Anterior cingulate cortex (tissue), 58 donors: ENCODE measurements around the gene NXPE3.

Experiments used
- DNase-seq, 58 donors: peaks; one replicate each; lab custom pipeline; 2025; lab: John Stamatoyannopoulos, UW

NXPE3 gene

GRCh38 chr3:101801174-101801573 lies 22.2 kb downstream of the NXPE3 start:
- DNase-seq = no peak

GRCh38 chr3:101802179-101802578 lies 23.2 kb downstream of the NXPE3 start:
- no peak for DNase-seq

GRCh38 chr3:101803173-101803782 lies 24.3 kb downstream of the NXPE3 start:
- DNase-seq = peak in 20 of 58 donors; percentile 4 to 67 (median 27)

DNA sequence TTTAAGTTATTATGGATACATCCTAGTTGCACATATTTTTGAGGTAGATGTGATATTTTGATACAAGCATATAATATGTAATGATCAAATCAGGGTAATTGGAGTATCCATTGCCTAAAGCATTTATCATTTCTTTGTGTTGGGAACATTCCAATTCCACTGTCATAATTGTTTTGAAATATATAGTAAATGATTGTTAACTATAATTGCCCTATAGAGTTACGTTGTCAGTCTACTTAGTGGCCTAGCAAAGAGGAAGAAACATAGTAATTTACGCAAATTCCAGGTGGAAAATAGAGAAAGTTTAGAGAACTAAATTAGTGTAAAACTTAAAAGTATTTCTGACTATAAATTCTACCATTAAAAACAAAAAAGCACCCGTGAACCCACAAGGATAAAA lies 24.9 kb downstream of the NXPE3 start:
- DNase-seq = no peak

- DNase-seq = no peak
Observed at GRCh38 chr3:101806491-101806890, 27.5 kb downstream of the NXPE3 start.

GRCh38 chr3:101807888-101808287 lies 28.9 kb downstream of the NXPE3 start:
- DNase-seq = no peak

- DNase-seq = peak in 1 of 58 donors; percentile 2
Observed at GRCh38 chr3:101809178-101810021, 30.4 kb downstream of the NXPE3 start.

GRCh38 chr3:101810022-101810418 lies 31.0 kb downstream of the NXPE3 start:
- no peak for DNase-seq

- no peak for DNase-seq
Observed at GRCh38 chr3:101811875-101812274, 32.9 kb downstream of the NXPE3 start.

DNA sequence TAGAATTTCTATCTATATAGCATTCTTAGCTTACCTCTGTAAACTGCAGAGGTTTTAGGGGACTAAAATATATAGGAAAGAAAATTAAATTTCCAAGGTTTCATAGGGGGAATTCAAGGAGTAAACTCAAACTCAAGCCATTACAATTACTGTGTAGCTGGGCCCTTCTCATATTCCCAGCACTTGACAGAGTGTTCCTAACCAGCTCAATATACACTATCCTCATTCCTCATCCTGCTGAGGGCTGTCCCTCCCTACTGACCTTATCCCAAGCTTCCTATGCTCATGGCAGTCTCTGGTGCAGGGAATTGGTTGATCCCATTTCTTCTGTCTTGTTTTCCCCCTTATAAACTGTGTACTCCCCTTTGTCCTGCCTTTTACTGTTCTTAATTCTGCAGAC lies 33.9 kb downstream of the NXPE3 start:
- no peak for DNase-seq

DNA sequence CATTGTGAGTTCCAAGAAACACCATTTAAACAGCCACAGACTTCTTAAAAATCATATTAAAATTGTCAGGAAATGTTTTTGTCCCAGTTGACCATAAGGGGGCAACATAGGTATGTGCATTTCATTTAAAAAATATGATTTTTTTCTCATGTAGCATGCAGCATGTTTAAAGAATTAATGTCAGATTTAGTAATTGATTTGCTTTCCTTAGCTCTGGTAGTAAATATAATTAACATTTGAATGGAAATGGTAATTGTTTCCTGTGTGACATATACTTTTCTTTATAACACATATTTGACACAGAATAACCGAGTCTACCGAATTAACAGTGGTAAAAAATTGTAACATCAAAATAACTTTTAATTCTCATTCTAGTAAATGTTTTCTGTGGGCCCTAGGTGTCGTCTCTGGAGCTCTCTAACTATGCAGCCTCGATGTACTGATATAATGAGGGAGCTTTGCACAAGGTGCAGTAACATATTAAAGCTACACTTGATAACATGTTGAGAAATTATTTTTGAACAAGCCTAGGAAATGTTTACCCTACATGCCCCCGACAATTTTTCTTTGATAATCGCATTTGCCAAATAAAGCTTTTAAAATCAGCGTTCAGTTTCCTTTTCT lies 34.9 kb downstream of the NXPE3 start:
- DNase-seq = no peak

GRCh38 chr3:101814835-101815234 lies 35.8 kb downstream of the NXPE3 start:
- no peak for DNase-seq

DNA sequence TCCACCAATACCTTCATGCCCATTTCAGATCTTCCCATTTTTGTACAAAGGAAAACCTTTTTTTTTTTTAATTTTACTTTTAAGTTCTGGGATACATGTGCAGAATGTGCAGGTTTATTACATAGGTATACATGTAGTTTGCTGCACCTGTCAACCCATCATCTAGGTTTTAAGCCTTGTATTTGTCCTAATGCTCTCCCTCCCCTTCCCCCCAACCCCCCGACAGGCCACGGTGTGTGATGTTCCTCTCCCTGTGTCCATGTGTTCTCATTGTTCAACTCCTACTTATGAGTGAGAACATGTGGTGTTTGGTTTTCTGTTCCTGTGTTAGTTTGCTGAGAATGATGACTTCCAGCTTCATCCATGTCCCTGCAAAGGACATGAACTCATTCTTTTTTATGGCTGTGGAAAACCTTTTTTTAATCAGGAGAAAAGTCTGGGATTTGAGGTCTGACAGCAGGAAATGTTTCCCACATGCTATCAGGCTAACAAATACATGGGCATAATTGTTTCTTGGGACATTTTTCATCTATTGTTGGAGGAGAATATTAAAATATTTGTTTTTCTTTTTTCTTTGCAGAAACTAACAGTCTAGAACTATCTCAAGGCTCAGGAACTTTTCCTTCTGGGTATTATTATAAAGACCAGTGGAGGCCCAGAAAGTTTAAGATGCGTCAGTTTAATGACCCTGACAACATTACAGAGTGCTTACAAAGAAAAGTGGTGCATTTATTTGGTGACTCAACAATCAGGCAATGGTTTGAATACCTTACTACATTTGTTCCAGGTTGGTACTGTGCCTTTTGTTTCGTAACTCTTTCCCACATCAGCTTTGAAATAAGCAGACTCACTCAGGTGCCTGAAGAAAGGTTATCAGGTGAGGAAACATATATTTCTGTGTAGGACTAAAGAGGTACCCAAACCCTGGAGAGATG lies 37.5 kb downstream of the NXPE3 start:
- DNase-seq = no peak

- DNase-seq = no peak
Observed at GRCh38 chr3:101817992-101818391, 39.0 kb downstream of the NXPE3 start.

DNA sequence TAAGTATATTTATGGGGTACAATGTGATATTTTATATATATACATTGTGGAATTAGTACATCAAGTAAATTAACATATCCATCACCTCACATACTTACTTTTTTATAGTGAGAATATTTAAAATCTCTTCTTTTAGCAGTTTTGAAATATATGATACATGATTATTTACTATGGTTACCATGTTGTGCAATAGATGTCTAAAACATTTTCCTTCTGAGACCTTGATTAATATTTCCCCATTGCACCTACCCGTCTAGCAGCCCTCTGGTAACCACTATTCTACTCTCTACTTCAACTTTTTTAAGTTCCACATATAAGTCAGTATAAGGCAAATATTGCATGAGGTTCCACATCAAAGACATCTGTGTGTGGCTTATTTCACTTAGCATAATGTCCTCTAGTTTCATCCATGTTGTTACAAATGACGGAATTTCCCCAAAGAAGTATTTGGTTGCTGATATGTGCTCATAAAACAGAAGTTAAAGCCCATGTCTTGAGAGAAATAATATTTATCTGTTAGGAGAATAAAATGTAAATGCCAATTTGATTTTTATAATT lies 40.7 kb downstream of the NXPE3 start:
- no peak for DNase-seq

DNA sequence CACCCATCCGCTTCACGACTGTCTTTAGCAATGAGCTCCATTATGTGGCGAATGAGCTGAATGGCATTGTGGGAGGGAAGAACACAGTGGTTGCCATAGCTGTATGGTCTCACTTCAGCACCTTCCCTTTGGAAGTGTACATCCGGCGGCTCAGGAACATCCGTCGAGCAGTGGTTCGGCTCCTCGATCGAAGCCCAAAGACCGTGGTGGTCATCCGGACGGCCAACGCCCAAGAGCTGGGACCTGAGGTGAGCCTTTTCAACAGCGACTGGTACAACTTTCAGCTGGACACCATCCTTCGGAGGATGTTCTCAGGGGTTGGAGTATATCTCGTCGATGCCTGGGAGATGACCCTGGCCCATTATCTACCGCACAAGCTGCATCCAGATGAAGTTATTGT lies 42.5 kb downstream of the NXPE3 start:
- peak in 1 of 58 donors; percentile 7 for DNase-seq

DNA sequence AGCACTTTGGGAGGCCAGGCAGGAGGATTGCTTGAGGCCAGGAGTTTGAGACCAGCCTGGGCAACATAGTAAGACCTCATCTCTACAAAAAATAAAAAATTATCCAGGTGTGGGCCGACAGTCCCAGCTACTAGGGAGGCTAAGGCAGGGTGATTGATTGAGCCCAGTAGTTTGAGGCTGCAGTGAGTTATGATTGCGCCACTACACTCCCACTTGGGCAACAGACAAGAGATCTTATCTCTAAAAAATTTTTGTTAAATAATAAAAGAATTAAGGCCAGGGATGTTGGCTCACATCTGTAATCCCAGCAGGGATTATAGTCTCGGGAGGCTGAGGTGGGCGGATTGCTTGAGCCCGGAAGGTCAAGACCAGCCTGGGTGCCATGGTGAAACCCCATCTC lies 44.5 kb downstream of the NXPE3 start:
- no peak for DNase-seq

DNA sequence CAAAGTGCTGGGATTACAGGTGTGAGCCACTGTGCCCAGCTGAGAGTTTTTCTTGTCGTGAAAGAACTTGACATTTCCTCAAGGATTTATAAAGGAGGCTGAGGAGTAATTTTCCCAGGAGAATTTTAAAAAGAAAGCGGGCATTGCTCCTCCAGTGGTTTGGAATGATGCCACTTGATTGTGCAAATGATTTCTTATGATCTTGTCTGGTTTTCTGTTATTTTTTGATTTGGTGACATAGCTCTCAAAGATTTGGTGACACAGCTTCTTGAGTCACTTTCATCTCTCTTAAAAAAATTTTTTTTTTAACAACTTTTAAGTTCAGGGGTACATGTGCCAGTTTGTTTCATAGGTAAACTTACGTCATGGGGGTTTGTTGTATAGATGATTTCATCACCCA lies 45.7 kb downstream of the NXPE3 start:
- no peak for DNase-seq

DNA sequence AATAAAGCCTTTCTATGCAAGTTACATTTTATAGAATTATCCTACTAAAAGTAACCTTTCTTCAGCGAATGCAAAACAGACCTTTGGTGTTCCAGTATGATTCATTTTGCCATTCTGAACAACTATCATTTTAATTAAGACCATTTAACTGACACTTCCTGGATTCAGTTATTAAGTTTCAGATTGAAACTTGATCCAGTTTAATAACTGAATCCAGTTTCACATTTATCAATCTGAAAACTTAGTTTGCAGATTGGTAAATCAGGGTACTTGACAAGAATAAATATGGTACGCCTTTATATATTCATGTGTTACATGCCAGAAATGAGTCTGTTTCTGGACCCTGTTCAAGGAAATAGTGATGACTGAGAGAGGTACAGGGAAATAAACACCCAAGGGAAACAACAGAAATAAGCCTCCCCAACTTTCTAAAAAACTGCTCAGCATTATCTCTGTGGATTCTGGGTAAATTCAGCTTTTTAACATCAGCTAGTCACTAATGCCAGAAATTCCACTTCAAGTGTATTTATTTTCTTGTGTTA lies 47.0 kb downstream of the NXPE3 start:
- DNase-seq = no peak
